H4 (cell line): ENCODE measurements around the gene PGP. TPM values are rescaled to one million over a fixed set of nuclear protein-coding genes. Genes with fewer than 3 reads are reported as not detected.

Experiments
- DNase-seq: peaks from one replicate; pipeline ENCODE4 v3.0.0-alpha.2; 2015; ENCODE audit warnings: low spot score
- total RNA-seq: library from RNA; depleted of rRNA; stranded (reverse); fragments of >200 nt; shearing (Covaris generic); gene quantifications from 2 replicates; pipeline ENCODE4 v1.2.3, GENCODE V29; 2014

Gene PGP
- total RNA-seq, 1 experiment from 2014 or later, result 20.0 TPM

- DNase-seq, result no peak
Observed at GRCh38 chr16:2183671-2184070, 31.0 kb downstream of the PGP start.

- DNase-seq, result no peak
Observed at GRCh38 chr16:2181952-2182351, 32.7 kb downstream of the PGP start.

DNA sequence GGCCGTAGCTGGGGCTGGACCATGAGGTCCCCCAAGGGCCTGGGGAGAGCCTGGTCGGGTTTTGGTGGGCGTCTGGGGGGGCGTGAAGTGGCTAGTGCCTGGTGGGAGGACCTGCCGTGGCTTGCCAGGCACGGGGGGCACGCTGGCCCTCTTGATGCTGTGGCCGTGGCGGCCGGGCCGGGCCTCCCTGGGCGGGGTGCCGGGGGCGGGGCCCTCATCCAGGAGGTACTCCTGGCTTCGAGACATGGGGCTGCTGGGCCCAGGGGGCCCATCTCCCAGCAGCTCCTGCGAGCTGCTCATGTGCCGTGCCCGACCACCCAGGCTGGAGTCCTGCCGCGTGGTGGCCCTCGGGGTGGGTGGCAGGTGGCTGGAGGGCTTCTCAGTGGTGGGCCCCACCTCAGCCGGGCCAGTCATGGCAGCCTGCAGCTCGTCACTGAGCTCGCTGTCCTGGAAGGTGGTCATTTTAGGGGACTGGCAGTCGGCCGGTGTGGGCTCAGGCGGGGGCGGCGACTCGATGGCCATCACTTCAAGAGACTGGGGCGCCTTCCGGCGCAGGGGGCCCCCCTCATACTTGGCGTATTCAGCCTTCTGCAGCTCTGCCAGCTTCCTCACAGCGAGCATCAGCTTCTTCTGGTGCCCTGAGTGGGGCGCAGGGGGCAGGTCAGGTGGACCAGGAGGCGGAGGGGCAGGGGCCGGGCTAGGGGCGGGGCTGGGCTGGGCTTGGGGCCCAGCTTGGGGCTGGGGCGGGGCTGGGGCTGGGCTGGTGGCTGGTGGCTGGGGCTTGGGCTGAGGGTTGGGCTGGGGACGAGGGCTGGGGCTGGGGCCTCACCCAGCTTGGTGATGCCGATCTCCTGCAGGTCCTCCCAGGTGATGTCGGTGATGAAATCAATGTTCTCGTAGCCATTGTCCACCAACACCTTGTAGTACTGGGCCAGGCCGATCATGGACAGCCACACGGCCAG, 33.4 kb downstream of the PGP start:
- no peak for DNase-seq

GRCh38 chr16:2180461-2180860, 34.2 kb downstream of the PGP start:
- no peak for DNase-seq

GRCh38 chr16:2179576-2179975, 35.1 kb downstream of the PGP start:
- DNase-seq, result no peak

- no peak for DNase-seq
Observed at GRCh38 chr16:2179107-2179501, 35.5 kb downstream of the PGP start.

GRCh38 chr16:2178321-2179106, 36.1 kb downstream of the PGP start:
- DNase-seq, result no peak

DNA sequence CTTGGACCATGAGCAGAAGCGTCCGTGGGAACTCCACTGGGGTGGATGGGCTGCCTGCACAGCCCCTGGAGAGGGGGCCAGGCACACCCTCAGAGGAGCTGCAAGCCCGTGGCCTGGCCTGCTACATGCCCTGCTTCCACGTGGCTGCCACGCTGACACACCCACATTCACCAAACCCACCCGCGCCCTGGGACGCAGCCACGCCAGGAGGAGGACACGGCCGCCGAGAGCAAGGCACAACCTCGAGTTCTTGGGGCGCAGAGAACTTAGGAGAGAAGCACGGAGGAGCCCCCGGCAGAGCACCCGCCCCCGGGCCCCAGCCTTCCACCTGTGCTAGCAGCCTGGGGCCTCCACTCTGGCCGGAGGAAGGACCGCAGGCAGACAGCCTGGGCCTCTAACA, 37.1 kb downstream of the PGP start:
- no peak for DNase-seq

- DNase-seq, result no peak
Observed at GRCh38 chr16:2177101-2177500, 37.5 kb downstream of the PGP start.

GRCh38 chr16:2176047-2176446, 38.6 kb downstream of the PGP start:
- DNase-seq, result no peak

DNA sequence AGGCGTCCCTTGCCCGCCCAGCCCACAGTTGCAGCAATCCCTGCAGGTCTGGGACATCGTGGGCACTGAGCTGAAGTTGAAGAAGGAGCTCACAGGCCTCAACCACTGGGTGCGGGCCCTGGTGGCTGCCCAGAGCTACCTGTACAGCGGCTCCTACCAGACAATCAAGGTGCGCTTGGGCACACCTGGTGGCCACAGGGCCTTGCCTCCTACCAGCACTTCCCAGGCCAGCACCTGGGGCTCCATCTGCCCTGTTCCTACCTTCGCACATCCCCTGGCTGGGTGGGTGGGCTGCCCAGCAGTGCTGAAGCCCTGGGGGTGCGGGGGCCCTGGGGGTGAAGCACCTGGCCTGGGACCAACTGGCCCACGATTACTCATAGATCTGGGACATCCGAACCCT, 39.2 kb downstream of the PGP start:
- DNase-seq, result no peak

DNA sequence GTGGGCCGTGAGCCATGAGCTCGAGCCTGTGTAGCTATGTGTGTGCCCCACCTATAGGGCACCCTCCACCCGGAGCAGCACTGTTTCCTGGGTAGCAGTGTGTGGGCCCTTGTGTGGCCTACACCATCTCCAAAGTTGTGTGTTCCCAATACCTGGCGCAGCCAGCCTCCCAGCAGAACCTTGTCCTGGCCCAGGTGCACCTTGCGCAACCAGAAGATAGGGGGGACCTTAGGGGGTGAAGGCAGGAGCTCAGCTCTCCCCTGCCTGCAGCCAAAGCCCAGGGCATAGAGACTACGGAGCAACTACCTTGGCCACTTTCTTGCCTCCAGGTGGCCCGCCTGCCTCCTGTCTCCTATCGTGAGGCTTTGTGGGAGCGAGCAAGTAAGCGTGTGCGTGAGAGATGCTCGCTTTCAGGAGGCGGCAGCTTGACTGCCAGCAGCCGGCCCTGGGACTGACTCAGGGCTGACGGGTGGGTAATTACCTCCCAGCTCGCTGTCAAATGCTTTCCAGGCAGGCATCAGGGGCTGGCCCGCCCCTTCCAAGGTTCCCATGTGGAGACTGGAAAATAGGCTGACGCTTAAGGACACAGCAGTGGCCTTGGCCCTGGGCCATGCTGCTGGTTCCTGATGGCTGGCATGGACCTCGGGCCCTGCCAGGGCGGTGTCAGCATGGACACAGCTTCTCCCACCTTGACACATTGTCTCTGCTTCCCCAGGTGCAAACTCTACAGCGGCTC, 40.1 kb downstream of the PGP start:
- DNase-seq, result no peak

GRCh38 chr16:2173916-2174315, 40.7 kb downstream of the PGP start:
- DNase-seq, result no peak

DNA sequence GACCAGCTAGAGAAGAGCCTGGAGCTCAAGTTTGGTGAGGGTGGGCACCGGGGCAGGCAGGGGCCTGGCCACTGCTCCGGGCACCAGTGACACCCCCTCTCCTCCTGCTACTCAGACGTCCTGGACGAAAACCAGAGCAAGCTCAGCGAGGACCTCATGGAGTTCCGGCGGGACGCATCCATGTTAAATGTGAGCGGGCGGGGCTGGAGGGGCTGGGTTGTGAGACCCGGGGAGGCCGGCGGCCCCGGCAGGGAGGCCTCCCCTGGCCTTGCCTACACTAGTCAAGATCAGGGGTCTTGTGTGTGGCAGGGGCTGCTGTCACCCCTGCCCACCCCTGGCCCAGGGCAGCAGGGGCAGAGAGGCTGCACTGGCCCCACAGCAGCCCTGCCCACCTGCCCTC, 41.3 kb downstream of the PGP start:
- no peak for DNase-seq

DNA sequence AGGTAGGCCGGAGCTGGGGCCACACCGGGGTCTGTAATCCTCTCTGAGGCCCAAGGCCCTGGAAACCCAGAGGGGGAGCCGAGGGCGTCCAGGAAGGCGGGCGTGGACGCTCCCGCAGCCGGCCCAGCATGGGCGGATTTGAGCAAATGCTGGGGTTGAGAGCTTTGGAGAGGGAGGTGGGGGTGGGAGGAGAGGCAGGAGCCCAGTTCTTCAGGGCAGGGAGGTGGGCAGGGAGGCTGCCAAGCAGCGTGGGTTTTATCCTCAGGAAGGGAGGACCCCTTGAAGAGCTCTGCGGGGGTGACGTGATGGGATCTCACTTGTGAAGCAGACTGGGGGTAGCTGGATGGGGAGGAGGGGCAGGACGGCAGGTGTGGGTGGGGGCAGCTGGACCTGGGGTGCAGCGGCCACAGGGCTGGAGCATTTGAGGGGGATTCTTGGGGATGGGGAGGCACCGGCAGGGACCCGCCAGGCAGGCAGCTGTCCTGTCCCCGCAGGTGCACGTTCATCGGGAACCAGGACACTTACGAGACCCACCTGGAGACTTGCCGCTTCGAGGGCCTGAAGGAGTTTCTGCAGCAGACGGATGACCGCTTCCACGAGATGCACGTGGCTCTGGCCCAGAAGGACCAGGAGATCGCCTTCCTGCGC, 41.8 kb downstream of the PGP start:
- DNase-seq, result no peak

DNA sequence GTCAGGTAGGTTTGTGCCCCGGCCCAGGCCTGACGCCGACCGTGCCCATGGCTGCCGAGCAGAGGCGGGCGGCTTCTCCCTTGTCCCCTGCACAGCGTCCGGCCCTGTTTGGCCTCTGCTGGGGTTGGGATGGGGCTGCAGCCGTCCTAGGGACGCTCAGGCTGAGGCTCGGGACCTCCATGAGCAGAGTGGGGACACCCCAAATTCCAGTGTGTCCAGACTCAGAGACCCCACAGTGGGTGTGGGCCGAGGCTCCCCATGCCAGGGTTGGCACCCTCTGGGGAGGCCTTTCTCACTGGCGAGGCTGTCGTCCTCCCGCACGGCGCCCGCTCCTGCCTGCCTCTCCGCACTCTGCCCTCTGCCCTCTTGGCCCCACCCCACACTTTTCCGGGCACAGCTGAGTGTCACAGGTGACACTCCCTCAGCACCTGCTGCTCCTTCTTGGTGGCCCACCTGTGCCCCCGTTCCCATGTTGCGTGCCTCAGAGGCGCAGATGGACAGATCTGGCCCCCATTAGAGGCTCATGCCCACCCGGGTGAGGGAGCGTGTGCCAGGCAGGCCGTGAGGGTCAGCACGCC, 43.0 kb downstream of the PGP start:
- no peak for DNase-seq

DNA sequence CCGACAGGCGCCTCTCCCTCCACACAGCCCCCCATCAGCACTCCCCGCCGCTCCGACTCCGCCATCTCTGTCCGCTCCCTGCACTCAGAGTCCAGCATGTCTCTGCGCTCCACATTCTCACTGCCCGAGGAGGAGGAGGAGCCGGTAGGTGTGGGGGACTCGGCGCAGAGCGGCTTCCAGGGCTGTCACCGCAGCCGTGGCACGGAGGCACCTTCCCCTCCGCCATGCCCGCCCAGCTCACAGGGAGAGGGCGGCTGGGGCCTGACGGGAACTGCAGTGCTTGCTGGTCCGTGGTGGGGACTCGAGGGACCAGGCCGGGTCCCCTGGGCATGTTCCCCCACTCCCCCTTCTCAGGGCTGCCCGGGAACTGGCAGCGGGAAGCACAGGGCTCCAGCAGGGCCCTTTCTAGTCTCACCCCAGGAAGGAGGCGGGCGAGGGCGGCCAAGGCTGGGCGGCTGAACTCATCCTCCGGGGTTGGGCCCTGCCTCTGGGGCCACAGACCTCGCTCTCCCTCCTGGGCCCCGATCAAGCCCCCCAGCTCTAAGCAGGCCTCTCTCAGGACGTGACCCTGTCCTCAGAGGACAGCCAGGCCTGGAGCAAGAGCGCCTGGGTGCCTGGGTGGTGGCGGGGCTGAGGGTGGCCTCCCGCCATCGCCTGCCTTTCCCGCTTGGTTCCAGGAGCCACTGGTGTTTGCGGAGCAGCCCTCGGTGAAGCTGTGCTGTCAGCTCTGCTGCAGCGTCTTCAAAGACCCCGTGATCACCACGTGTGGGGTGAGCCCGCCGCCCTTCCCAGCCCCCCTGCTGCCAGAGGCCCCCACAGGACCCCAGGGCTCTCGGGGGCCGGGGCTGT, 43.8 kb downstream of the PGP start:
- DNase-seq, result no peak

DNA sequence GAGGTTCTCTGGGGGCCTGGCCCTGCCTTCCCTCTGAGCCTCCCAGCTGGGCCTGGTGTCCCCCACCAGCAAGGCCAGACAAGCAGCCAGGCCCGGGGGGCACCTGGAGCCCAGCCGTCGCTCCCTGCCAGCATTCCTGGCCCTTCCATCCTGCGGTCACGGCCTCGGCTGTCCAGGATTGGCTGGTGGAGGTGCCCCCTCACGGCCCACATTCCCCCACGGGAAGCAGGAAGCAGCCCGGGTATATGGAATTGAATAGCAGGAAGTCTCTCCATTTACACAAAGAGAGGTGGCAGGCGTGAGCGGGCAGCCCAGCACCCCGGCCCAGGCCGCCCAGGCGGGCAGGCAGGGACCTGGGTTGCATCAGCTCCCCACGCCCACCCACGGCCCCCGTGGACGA, 44.6 kb downstream of the PGP start:
- DNase-seq, result no peak

DNA sequence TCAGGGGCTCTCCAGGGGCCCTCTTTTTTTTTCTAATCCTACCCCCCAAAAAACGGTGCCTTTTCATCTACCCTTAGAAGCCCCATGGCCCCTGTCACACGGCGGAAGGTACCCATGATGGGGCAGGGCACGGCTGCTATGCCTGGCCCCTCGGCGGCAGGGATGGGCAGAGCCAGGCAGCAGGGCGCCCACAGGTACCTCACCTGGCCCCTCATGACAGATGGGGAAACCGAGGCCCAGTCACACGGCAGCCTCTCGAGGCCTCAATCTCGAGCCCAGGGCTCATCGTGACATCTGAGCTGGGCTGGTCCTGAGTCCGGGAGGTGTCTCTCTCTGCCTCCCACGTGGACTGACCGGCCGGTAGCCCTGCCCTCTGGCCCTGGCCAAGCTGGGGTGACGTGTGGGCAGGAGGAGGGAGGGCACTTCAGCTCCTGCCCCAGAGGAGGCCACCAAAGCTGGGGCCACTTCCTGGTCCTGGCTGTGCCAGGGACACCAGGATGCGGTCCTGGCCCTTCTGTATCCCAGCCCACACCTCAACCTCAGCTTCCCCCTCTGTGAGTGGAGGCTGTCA, 47.5 kb downstream of the PGP start:
- DNase-seq, result no peak
